PFSK-1 (cell line): ENCODE data around the gene TERT.

Experiments used
- POLR2AphosphoS5 ChIP-seq: IDR thresholded peaks from 2 replicates; pipeline ENCODE4 v1.6.1; 2012; ENCODE audit warnings: low read depth, mild to moderate bottlenecking, control low read depth, low read length, moderate library complexity
- REST ChIP-seq, 2 experiments: IDR thresholded peaks; 2 replicates each; pipeline versions ENCODE4 v1.6.1 to v1.8.0; 2011 to 2012; ENCODE audit warnings: low read depth in 2 of 2, low read length in 2 of 2, control low read depth in 1 of 2, inconsistent platforms in 1 of 2, mild to moderate bottlenecking in 1 of 2, moderate library complexity in 1 of 2; ENCODE audit not compliant: insufficient read depth in 1 of 2
- TAF1 ChIP-seq: IDR thresholded peaks from 2 replicates; pipeline ENCODE4 v1.6.1; 2012; ENCODE audit warnings: low read length, control low read depth, borderline replicate concordance; ENCODE audit not compliant: insufficient read depth

- no peak for TF ChIP-seq POLR2AphosphoS5
- no peak for TF ChIP-seq TAF1
- no peak for TF ChIP-seq REST (IDR thresholded peaks at IDR 0.05; ENCODE audit: insufficient read depth in 1 of 2, low read depth in 2 of 2, low read length in 2 of 2)
Observed at GRCh38 chr5:1226231-1226630, 68.6 kb downstream of the TERT start.
